ENCODE results near the gene PTPN14. TPM values are rescaled to one million over a fixed set of nuclear protein-coding genes. Genes with fewer than 3 reads are reported as not detected.

Gene PTPN14
- total and polyA plus RNA-seq, 2 of the 4 experiments (the other 2 are of a cell fraction) = 21.5 to 31.7 TPM

GRCh38 chr1:214440219-214440965 lies 111.0 kb downstream of the PTPN14 start:
- no peaks in the 10 kb centered on the region for H3K9me3 ChIP-seq (ENCODE audit: control insufficient read depth, insufficient read depth, low read length)
- dilution Hi-C loops (cut with HindIII; ENCODE audit: low sequenced_read_pairs, unreplicated experiment) (no loop called here), intact Hi-C loops (cut with micrococcal nuclease) (no loop called here), in situ Hi-C loops (cut with MboI; ENCODE audit: low sequenced_read_pairs) (no loop called here)
- BruUV-seq (replicated peaks) = no TSS peak
- peak overlapping the region; percentile 74; the same call in 1 of the 2 replicates for H4K5ac ChIP-seq (ENCODE audit: low read depth, low read length)
- H3K36me3 ChIP-seq (ENCODE audit: control insufficient read depth, insufficient read depth, low read length) = no peaks in the 10 kb centered on the region
- DNase-seq (no peak), ATAC-seq (ENCODE audit: low read depth) (no peak)
- peak overlapping the region; percentile 77; the same call in 1 of the 2 replicates for H3K4ac ChIP-seq (ENCODE audit: low read depth, low read length)
- no peak overlapping the region for H3K56ac ChIP-seq (ENCODE audit: extremely low read depth, insufficient read depth, low read length)
- peak overlapping the region; percentile 86; the same call in 1 of the 2 replicates for H2BK120ac ChIP-seq (ENCODE audit: low read depth, low read length)
- no peak overlapping the region for H3K4me3 ChIP-seq (ENCODE audit: insufficient read depth, low read depth, low read length)
- H3K4me1 ChIP-seq (ENCODE audit: control insufficient read depth, insufficient read depth, low read length) = peaks cover 15% of the 10 kb centered on the region
- no peak overlapping the region; the same call in 1 of the 2 replicates for H3K4me2 ChIP-seq (ENCODE audit: low read depth, low read length)
- H4K91ac ChIP-seq (ENCODE audit: insufficient read depth, low read depth, low read length) = peak overlapping the region; percentile 59
- H3K9me1 ChIP-seq (ENCODE audit: insufficient read depth, low read length) = peaks cover 8% of the 10 kb centered on the region
- H2BK20ac ChIP-seq (ENCODE audit: low read depth, low read length) = peak overlapping the region; percentile 70
- peak overlapping the region; percentile 37; the same call in 1 of the 3 replicates for H2BK15ac ChIP-seq (ENCODE audit: low read depth, low read length)
- H3K14ac ChIP-seq (replicated peaks; ENCODE audit: low read depth, low read length) = peak overlapping the region; percentile 87
- peak overlapping the region; percentile 92 for H3K18ac ChIP-seq (ENCODE audit: low read depth, low read length)
- H3K79me1 ChIP-seq (ENCODE audit: low read depth in 1 of 2, low read length in 2 of 2) = peaks cover 34 to 63% of the 10 kb centered on the region in 2 experiments
- POLR2A ChIA-PET (ENCODE audit: unreplicated experiment) = interaction anchor here (0.6 kb wide), 1 partner anchor 111 kb away, joined by 3 read pairs; the partner anchor contains the start of gene PTPN14
- peak overlapping the region; percentile 95 for H2BK5ac ChIP-seq (ENCODE audit: low read depth, low read length, poor library complexity, severe bottlenecking)
- H2AFZ ChIP-seq (replicated peaks; ENCODE audit: low read length, poor library complexity) = no peak overlapping the region
- peak overlapping the region; percentile 69; the same call in 1 of the 2 replicates for H3K23ac ChIP-seq (ENCODE audit: low read depth, low read length)
- 80% methylated on average over 1 of the region's 4 CpGs; no CpG with 5 or more reads in 1 of the 2 experiments for WGBS, 2 experiments (ENCODE audit: extremely low coverage in 2 of 2, insufficient read length in 1 of 2)
- peak overlapping the region; percentile 27; the same call in 1 of the 2 replicates for H2AK5ac ChIP-seq (ENCODE audit: low read depth, low read length)
- peak overlapping the region; percentile 49; the same call in 1 of the 2 replicates for H3K27ac ChIP-seq (ENCODE audit: insufficient read depth, low read length)
- no peak overlapping the region for H3K9ac ChIP-seq (ENCODE audit: low read depth, low read length)
- peak overlapping the region; percentile 7 to 83; a peak in 3 of 4 replicates for H4K8ac ChIP-seq (ENCODE audit: low read depth in 2 of 2, low read length in 2 of 2)
- H4K20me1 ChIP-seq (ENCODE audit: insufficient read depth, low read length) = peaks cover 8% of the 10 kb centered on the region; the same call in 1 of the 2 replicates
- H3K27me3 ChIP-seq (ENCODE audit: control insufficient read depth, insufficient read depth, low read length) = no peaks in the 10 kb centered on the region
- no peak overlapping the region for H2AK9ac ChIP-seq (replicated peaks; ENCODE audit: low read depth, low read length, poor library complexity)
- CTCF ChIA-PET = interaction anchor here (1.3 kb wide), 1 partner anchor 145 kb away, joined by 3 read pairs; no protein-coding TSS in a partner anchor
- no peak for TF ChIP-seq RAD21 (IDR thresholded peaks at IDR 0.05; ENCODE audit: low read length)
- no peak for TF ChIP-seq RFX5 (IDR thresholded peaks at IDR 0.05; ENCODE audit: low read depth, low read length)
- no peak for TF ChIP-seq MAFK (IDR thresholded peaks at IDR 0.05; ENCODE audit: low read depth, low read length)
- no peak for TF ChIP-seq FOS (IDR thresholded peaks at IDR 0.05; ENCODE audit: low read depth, low read length)
- no peak for TF ChIP-seq ELK1 (IDR thresholded peaks at IDR 0.05; ENCODE audit: borderline replicate concordance, low read depth, low read length)
- no peak for TF ChIP-seq CHD1 (IDR thresholded peaks at IDR 0.05; ENCODE audit: low read depth, low read length)
- no peak for TF ChIP-seq CEBPB (IDR thresholded peaks at IDR 0.05; ENCODE audit: low read depth, low read length)
- no peak for TF ChIP-seq RCOR1 (IDR thresholded peaks at IDR 0.05; ENCODE audit: insufficient replicate concordance, low read length)
- TF ChIP-seq MAZ (IDR thresholded peaks at IDR 0.05; ENCODE audit: borderline replicate concordance, low read depth, low read length) = no peak
- TF ChIP-seq BHLHE40 (IDR thresholded peaks at IDR 0.05; ENCODE audit: low read depth, low read length) = no peak
- TF ChIP-seq MXI1 (IDR thresholded peaks at IDR 0.05; ENCODE audit: borderline replicate concordance, low read depth, low read length) = no peak
- TF ChIP-seq SMC3 (IDR thresholded peaks at IDR 0.05; ENCODE audit: low read depth, low read length) = no peak
- no peak for TF ChIP-seq CTCF (conservative IDR thresholded peaks at IDR 0.05; ENCODE audit: low read depth, low read length)

Measured in IMR-90 (cell line).